ENCODE data around the gene ZSCAN25. TPM values are rescaled to one million over a fixed set of nuclear protein-coding genes. Genes with fewer than 3 reads are reported as not detected.

ZSCAN25 gene
- total RNA-seq, 4 donors from 2014 or later, result 14.6 to 58.7 (median 18.1) TPM

GRCh38 chr7:99617192-99617781, 541 bp downstream of the ZSCAN25 start:
- Histone ChIP-seq H3K27me3 (no peaks in the 10 kb centered on the region), H3K36me3 (peaks cover 0 to 36% (median 17%) of the 10 kb centered on the region in 4 donors), H3K4me1 (peaks cover 8 to 17% (median 9%) of the 10 kb centered on the region in 4 donors), H3K9me3 (no peaks in the 10 kb centered on the region), H3K4me3 (peak overlapping the region; percentile 68 to 85 (median 82)), H3K27ac (peak overlapping the region; percentile 86 to 92 (median 89))
- in situ Hi-C loops (cut with MboI; ENCODE audit: low pct_ligation_motif_present in 1 of 4, low pct_unique_long_range_greater_than_20kb in 1 of 4, low sequenced_read_pairs in 3 of 4) (no loop called here), intact Hi-C loops (cut with DNase I; ENCODE audit: low total_unique reads) (no loop called here)
- 17% methylated on average over 22 of the region's 22 CpGs; no CpG with 5 or more reads in 1 of the 2 donors for WGBS, 2 donors (ENCODE audit: low coverage in 1 of 2)
- DNase-seq, result no peak
- no peak for TF ChIP-seq POLR2AphosphoS5 (IDR thresholded peaks at IDR 0.05)
- TF ChIP-seq EP300 (IDR thresholded peaks at IDR 0.05; ENCODE audit: low read depth), result no peak
- TF ChIP-seq CTCF (IDR thresholded peaks at IDR 0.05), result no peak
- no peak for TF ChIP-seq POLR2A (IDR thresholded peaks at IDR 0.05)

- WGBS, 2 donors (ENCODE audit: low coverage in 1 of 2), result 88 to 100% methylated on average over 1 to 3 of the region's 3 CpGs
Observed at GRCh38 chr7:99618726-99619125, 2.0 kb downstream of the ZSCAN25 start.

GRCh38 chr7:99619571-99620130, 2.9 kb downstream of the ZSCAN25 start:
- no peak for TF ChIP-seq CTCF (IDR thresholded peaks at IDR 0.05)
- no peak for TF ChIP-seq POLR2A (IDR thresholded peaks at IDR 0.05)
- no peak for TF ChIP-seq EP300 (IDR thresholded peaks at IDR 0.05; ENCODE audit: low read depth)
- no peak for TF ChIP-seq POLR2AphosphoS5 (IDR thresholded peaks at IDR 0.05)
- in situ Hi-C loops (cut with MboI; ENCODE audit: low pct_ligation_motif_present in 1 of 4, low pct_unique_long_range_greater_than_20kb in 1 of 4, low sequenced_read_pairs in 3 of 4), result no loop called here
- 94% methylated on average over 18 of the region's 18 CpGs; no CpG with 5 or more reads in 1 of the 2 donors for WGBS, 2 donors (ENCODE audit: low coverage in 1 of 2)
- Histone ChIP-seq H3K9me3 (no peaks in the 10 kb centered on the region), H3K27me3 (no peaks in the 10 kb centered on the region), H3K27ac (no peak overlapping the region), H3K4me1 (peaks cover 8 to 21% (median 9%) of the 10 kb centered on the region in 4 donors), H3K4me3 (no peak overlapping the region), H3K36me3 (peaks cover 0 to 54% (median 29%) of the 10 kb centered on the region in 4 donors)
- DNase-seq, result no peak
- intact Hi-C loops (cut with DNase I; ENCODE audit: low total_unique reads), result no loop called here

More at GRCh38 chr7:99618726-99619125, 2.0 kb downstream of the ZSCAN25 start:
- Histone ChIP-seq H3K4me3 (no peak overlapping the region), H3K27ac (no peak overlapping the region), H3K27me3 (no peaks in the 10 kb centered on the region), H3K4me1 (peaks cover 8 to 21% (median 9%) of the 10 kb centered on the region in 4 donors), H3K9me3 (no peaks in the 10 kb centered on the region), H3K36me3 (peaks cover 0 to 49% (median 25%) of the 10 kb centered on the region in 4 donors)
- TF ChIP-seq POLR2A (IDR thresholded peaks at IDR 0.05) (no peak), POLR2AphosphoS5 (IDR thresholded peaks at IDR 0.05) (no peak), EP300 (IDR thresholded peaks at IDR 0.05; ENCODE audit: low read depth) (no peak), CTCF (IDR thresholded peaks at IDR 0.05) (no peak)
- no peak for DNase-seq
- in situ Hi-C loops (cut with MboI; ENCODE audit: low pct_ligation_motif_present in 1 of 4, low pct_unique_long_range_greater_than_20kb in 1 of 4, low sequenced_read_pairs in 3 of 4) (no loop called here), intact Hi-C loops (cut with DNase I; ENCODE audit: low total_unique reads) (no loop called here)

- H3K36me3 ChIP-seq, result peaks cover 0 to 69% (median 36%) of the 10 kb centered on the region in 4 donors
- no peak for DNase-seq
- in situ Hi-C loops (cut with MboI; ENCODE audit: low pct_ligation_motif_present in 1 of 4, low pct_unique_long_range_greater_than_20kb in 1 of 4, low sequenced_read_pairs in 3 of 4) (no loop called here), intact Hi-C loops (cut with DNase I; ENCODE audit: low total_unique reads) (no loop called here)
- H3K9me3 ChIP-seq, result no peaks in the 10 kb centered on the region
- H3K27ac ChIP-seq, result no peak overlapping the region
- H3K27me3 ChIP-seq, result no peaks in the 10 kb centered on the region
- no peak overlapping the region for H3K4me3 ChIP-seq
- TF ChIP-seq EP300 (IDR thresholded peaks at IDR 0.05; ENCODE audit: low read depth) (no peak), POLR2A (IDR thresholded peaks at IDR 0.05) (no peak), CTCF (IDR thresholded peaks at IDR 0.05) (no peak), POLR2AphosphoS5 (IDR thresholded peaks at IDR 0.05) (no peak)
- 93 to 94% methylated on average over 3 to 5 of the region's 5 CpGs for WGBS, 2 donors (ENCODE audit: low coverage in 1 of 2)
- H3K4me1 ChIP-seq, result peaks cover 8 to 17% (median 9%) of the 10 kb centered on the region in 4 donors
Observed at GRCh38 chr7:99621271-99621670, 4.5 kb downstream of the ZSCAN25 start.

Data from transverse colon (tissue), 4 donors.